ENCODE data around the gene LINC01488.
A peak's percentile ranks its signal among the peaks of the same experiment; 100 is the strongest.

Gene LINC01488

DNA sequence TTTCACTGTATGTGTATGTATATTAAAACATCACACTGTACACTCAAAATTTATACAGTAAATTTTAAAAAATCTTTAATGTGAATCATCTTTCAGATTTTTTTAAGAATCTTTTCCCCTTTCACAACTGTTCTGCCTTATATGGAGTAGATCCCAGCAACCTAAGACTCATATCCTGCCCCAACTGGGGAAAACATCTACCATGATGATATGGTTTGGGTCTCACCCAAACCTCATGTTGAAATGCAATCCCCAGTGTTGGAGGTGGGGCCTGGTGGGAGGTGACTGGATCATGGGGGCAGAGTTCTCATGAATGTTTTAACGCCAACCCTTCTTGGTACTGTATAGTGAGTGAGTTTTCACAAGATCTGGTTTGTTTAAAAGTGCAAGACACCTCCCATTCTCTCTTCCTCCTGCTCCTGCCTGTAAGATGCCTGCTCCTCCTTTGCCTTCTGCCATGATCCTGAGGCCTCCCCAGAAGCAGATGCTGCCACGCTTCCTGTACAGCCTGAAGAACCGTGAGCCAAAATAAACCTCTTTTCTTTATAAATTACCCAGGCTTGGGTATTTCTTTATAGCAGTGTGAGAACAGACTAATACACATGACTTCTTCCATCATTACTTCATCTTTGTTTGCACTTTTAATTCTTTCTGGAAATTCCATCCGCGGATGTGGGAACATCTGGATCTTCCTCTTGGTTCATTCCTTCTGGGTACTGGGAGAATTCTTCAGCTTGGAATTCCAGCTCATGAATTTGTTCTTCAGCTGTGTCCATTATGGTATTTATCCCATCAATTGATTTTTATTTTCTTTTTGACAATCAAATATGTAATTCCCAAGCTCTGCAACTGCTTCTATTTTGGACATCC is 36.9 kb downstream of the LINC01488 start:
- Histone ChIP-seq H3K27me3 (ENCODE audit: insufficient read depth, low read length) (no peaks in the 10 kb centered on the region), H3K9ac (ENCODE audit: low read depth, low read length) (no peak overlapping the region), H3K9me3 (ENCODE audit: insufficient read depth, low read depth, low read length) (peaks cover 4% of the 10 kb centered on the region; the same call in 1 of the 2 replicates), H3K27ac (ENCODE audit: low read depth, low read length) (no peak overlapping the region), H3K4me3 (ENCODE audit: low read length) (no peak overlapping the region), H3K4me1 (ENCODE audit: insufficient read depth, low read length) (peaks cover 23% of the 10 kb centered on the region), H3K36me3 (ENCODE audit: insufficient read depth, low read length) (no peaks in the 10 kb centered on the region)
- 73% methylated on average over 5 of the region's 5 CpGs for WGBS

DNA sequence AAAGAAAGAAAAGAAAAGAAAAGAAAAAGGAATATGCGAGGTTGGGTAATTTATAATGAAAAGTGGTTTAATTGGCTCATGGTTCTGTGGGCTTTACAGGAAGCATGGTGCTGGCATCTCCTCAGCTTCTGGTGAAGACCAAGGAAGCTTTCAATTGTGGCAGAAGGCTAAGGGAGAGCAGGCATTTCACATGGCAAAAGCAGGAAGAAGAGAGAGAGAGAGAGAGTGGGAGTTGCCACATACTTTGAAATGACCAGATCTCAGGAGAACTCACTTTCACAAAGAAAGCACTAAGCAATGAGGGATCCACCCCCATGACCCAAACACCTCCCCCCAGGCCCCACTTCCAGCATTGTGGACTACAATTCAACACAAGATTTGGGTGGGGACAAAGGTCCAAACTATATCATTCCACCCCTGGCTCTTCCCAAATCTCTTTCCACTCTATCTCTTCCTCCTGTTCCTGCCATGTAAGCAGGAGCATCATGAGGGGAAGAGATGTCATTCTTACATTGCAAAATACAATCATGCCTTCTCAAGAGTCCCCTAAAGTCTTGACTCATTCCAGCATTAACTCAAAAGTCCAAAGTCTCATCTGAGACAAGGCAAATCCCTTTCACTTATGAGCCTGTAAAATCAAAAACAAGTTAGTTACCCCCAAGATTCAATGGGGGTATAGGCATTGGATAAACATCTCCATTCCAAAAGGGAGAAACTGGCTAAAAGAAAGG is 38.9 kb downstream of the LINC01488 start:
- H3K4me3 ChIP-seq (ENCODE audit: low read length), result no peak overlapping the region
- H3K4me1 ChIP-seq (ENCODE audit: insufficient read depth, low read length), result peaks cover 34% of the 10 kb centered on the region
- 96% methylated on average over 1 of the region's 1 CpG for WGBS

DNA sequence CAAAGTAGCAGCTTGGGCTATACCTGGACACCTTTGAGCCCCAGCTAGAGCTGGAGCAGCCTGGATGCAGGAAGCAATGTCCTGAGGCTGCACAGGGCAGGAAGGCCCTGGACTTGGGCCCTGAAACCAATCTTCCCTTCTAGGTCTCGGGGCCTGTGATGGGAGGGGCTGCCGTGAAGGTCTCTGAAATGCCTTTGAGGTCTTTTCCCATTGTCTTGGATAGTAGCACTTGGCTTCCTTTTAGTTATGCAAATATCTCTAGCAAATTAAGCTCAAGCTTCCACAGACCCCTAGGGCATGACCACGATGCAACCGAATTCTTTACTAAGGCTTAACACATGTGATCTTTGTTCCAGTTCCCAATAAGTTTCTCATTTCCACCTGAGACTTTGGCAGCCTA is 40.0 kb downstream of the LINC01488 start:
- peak overlapping the region; percentile 57 for H3K9ac ChIP-seq (ENCODE audit: low read depth, low read length)
- WGBS, result under 1% methylated on average over 4 of the region's 4 CpGs
- no peaks in the 10 kb centered on the region for H3K27me3 ChIP-seq (ENCODE audit: insufficient read depth, low read length)
- H3K36me3 ChIP-seq (ENCODE audit: insufficient read depth, low read length), result no peaks in the 10 kb centered on the region
- H3K4me1 ChIP-seq (ENCODE audit: insufficient read depth, low read length), result peaks cover 34% of the 10 kb centered on the region
- H3K4me3 ChIP-seq (ENCODE audit: low read length), result peak overlapping the region; percentile 30; the same call in 1 of the 2 replicates
- H3K9me3 ChIP-seq (ENCODE audit: insufficient read depth, low read depth, low read length), result peaks cover 4% of the 10 kb centered on the region; the same call in 1 of the 2 replicates
- H3K27ac ChIP-seq (ENCODE audit: low read depth, low read length), result peak overlapping the region; percentile 85; the same call in 1 of the 2 replicates

More for the DNA sequence above, 38.9 kb downstream of the LINC01488 start:
- H3K27me3 ChIP-seq (ENCODE audit: insufficient read depth, low read length), result no peaks in the 10 kb centered on the region
- peak overlapping the region; percentile 85; the same call in 1 of the 2 replicates for H3K27ac ChIP-seq (ENCODE audit: low read depth, low read length)
- no peaks in the 10 kb centered on the region for H3K36me3 ChIP-seq (ENCODE audit: insufficient read depth, low read length)
- peaks cover 4% of the 10 kb centered on the region; the same call in 1 of the 2 replicates for H3K9me3 ChIP-seq (ENCODE audit: insufficient read depth, low read depth, low read length)
- no peak overlapping the region for H3K9ac ChIP-seq (ENCODE audit: low read depth, low read length)

GRCh38 chr11:69523453-69523852 is 42.0 kb downstream of the LINC01488 start:
- no peak overlapping the region for H3K4me3 ChIP-seq (ENCODE audit: low read length)
- H3K36me3 ChIP-seq (ENCODE audit: insufficient read depth, low read length), result no peaks in the 10 kb centered on the region
- no peaks in the 10 kb centered on the region for H3K27me3 ChIP-seq (ENCODE audit: insufficient read depth, low read length)
- H3K9me3 ChIP-seq (ENCODE audit: insufficient read depth, low read depth, low read length), result no peaks in the 10 kb centered on the region
- peaks cover 34% of the 10 kb centered on the region for H3K4me1 ChIP-seq (ENCODE audit: insufficient read depth, low read length)
- H3K9ac ChIP-seq (ENCODE audit: low read depth, low read length), result no peak overlapping the region
- no peak overlapping the region for H3K27ac ChIP-seq (ENCODE audit: low read depth, low read length)
- 94% methylated on average over 3 of the region's 3 CpGs for WGBS

- Histone ChIP-seq H3K4me3 (ENCODE audit: low read length) (no peak overlapping the region), H3K9ac (ENCODE audit: low read depth, low read length) (no peak overlapping the region), H3K4me1 (ENCODE audit: insufficient read depth, low read length) (peaks cover 34% of the 10 kb centered on the region), H3K36me3 (ENCODE audit: insufficient read depth, low read length) (no peaks in the 10 kb centered on the region), H3K9me3 (ENCODE audit: insufficient read depth, low read depth, low read length) (no peaks in the 10 kb centered on the region), H3K27me3 (ENCODE audit: insufficient read depth, low read length) (no peaks in the 10 kb centered on the region), H3K27ac (ENCODE audit: low read depth, low read length) (no peak overlapping the region)
- WGBS, result 70% methylated on average over 15 of the region's 15 CpGs
These were observed 42.9 kb downstream of the LINC01488 start for GRCh38 chr11:69524291-69524882.

- no peak overlapping the region for H3K27ac ChIP-seq (ENCODE audit: low read depth, low read length)
- no peak overlapping the region for H3K4me3 ChIP-seq (ENCODE audit: low read length)
- no peaks in the 10 kb centered on the region for H3K9me3 ChIP-seq (ENCODE audit: insufficient read depth, low read depth, low read length)
- WGBS, result 86% methylated on average over 15 of the region's 15 CpGs
- no peak overlapping the region for H3K9ac ChIP-seq (ENCODE audit: low read depth, low read length)
- H3K27me3 ChIP-seq (ENCODE audit: insufficient read depth, low read length), result no peaks in the 10 kb centered on the region
- no peaks in the 10 kb centered on the region for H3K36me3 ChIP-seq (ENCODE audit: insufficient read depth, low read length)
- peaks cover 34% of the 10 kb centered on the region for H3K4me1 ChIP-seq (ENCODE audit: insufficient read depth, low read length)
These were observed 43.5 kb downstream of the LINC01488 start for GRCh38 chr11:69524991-69525411.

DNA sequence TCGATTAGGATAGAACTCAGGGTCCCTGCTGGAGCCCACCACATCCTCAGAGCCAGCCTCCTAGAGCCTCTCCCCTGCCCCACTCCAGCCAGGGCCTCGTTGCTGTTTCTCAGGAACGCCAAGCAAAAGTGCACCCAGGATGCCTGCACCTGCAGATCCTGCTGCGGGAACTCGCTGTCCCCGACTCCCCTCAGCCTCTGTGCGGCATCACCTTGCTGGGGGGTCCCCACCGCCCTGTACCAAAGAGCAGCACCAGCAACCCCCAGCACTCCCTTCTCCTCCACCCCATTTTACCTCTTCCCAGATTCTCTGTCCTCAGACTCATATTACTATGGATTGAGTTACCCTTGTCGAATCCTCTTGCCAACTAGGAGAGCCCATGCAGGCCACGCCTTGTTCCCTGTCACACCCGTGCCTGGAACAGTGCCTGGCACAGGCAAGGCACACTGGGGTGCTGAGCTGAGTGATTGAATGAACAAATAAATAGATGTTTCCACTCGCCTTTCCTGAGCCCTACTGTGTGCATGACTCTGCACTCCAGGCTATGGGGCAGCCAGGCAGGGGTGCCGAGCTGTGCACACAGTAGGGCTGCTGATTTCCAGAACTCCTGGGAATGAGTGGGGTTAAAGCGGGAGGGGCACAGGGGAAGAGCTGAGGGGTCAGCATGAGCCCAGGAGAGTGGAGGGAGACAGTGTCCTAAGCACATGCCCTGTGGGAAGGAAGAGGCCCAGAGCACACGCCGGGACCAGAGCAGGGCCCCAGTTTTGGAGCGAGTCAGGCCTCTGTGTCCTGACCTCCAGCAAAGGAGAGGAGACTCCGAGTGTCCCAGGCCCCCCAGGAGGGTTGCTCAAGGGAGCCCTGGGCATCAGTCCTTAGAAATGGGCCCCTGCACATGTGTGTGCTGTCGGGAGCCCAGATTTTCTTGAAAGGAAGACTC is 44.3 kb downstream of the LINC01488 start:
- H3K27me3 ChIP-seq (ENCODE audit: insufficient read depth, low read length), result no peaks in the 10 kb centered on the region
- H3K27ac ChIP-seq (ENCODE audit: low read depth, low read length), result no peak overlapping the region
- 91% methylated on average over 19 of the region's 19 CpGs for WGBS
- H3K9me3 ChIP-seq (ENCODE audit: insufficient read depth, low read depth, low read length), result no peaks in the 10 kb centered on the region
- H3K36me3 ChIP-seq (ENCODE audit: insufficient read depth, low read length), result no peaks in the 10 kb centered on the region
- H3K4me3 ChIP-seq (ENCODE audit: low read length), result no peak overlapping the region
- H3K9ac ChIP-seq (ENCODE audit: low read depth, low read length), result no peak overlapping the region
- peaks cover 26% of the 10 kb centered on the region for H3K4me1 ChIP-seq (ENCODE audit: insufficient read depth, low read length)

DNA sequence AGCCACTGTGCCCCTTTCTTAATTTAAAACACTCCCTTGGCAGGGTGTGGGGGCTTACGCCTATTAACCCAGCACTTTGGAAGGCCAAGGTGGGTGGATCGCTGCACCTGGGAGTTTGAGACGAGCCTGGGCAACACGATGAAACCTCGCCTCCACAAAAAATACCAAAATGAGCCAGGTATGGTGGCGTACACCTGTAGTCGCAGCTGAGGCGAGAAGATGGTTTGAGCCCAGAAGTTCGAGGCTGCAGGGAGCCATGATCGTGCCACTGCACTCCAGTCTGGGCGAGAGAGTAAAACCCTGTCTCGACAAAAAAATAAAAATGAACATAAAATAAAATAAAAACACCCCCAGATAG is 45.0 kb downstream of the LINC01488 start:
- Histone ChIP-seq H3K4me3 (ENCODE audit: low read length) (no peak overlapping the region), H3K9me3 (ENCODE audit: insufficient read depth, low read depth, low read length) (no peaks in the 10 kb centered on the region), H3K27me3 (ENCODE audit: insufficient read depth, low read length) (peaks cover 4% of the 10 kb centered on the region; the same call in 1 of the 2 replicates), H3K36me3 (ENCODE audit: insufficient read depth, low read length) (no peaks in the 10 kb centered on the region), H3K27ac (ENCODE audit: low read depth, low read length) (no peak overlapping the region), H3K9ac (ENCODE audit: low read depth, low read length) (no peak overlapping the region), H3K4me1 (ENCODE audit: insufficient read depth, low read length) (peaks cover 20% of the 10 kb centered on the region)
- WGBS, result 98% methylated on average over 11 of the region's 12 CpGs

DNA sequence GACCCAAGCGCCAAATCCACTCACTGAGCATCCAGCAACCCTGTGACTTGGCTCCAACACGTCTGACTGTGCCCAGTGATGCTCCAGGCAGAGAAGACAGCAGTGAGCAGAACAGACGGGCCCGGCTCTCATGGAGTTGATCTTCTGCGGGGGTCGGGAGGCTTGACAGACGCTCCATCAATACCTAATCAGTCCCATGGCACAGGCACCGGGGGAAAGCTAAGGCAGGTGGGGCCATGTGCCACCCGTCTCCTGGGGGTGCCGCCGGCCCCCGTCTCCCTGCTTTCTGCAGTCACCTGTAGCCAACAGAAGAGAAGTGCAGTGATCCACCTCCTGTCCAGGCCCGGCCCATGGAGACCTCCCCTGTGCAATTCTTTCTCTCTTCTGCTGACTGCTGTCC is 47.5 kb downstream of the LINC01488 start:
- H3K9ac ChIP-seq (ENCODE audit: low read depth, low read length), result no peak overlapping the region
- H3K27me3 ChIP-seq (ENCODE audit: insufficient read depth, low read length), result peaks cover 4% of the 10 kb centered on the region; the same call in 1 of the 2 replicates
- no peak overlapping the region for H3K4me3 ChIP-seq (ENCODE audit: low read length)
- WGBS, result 95% methylated on average over 13 of the region's 13 CpGs
- H3K9me3 ChIP-seq (ENCODE audit: insufficient read depth, low read depth, low read length), result no peaks in the 10 kb centered on the region
- no peaks in the 10 kb centered on the region for H3K36me3 ChIP-seq (ENCODE audit: insufficient read depth, low read length)
- peaks cover 12% of the 10 kb centered on the region for H3K4me1 ChIP-seq (ENCODE audit: insufficient read depth, low read length)
- H3K27ac ChIP-seq (ENCODE audit: low read depth, low read length), result no peak overlapping the region

DNA sequence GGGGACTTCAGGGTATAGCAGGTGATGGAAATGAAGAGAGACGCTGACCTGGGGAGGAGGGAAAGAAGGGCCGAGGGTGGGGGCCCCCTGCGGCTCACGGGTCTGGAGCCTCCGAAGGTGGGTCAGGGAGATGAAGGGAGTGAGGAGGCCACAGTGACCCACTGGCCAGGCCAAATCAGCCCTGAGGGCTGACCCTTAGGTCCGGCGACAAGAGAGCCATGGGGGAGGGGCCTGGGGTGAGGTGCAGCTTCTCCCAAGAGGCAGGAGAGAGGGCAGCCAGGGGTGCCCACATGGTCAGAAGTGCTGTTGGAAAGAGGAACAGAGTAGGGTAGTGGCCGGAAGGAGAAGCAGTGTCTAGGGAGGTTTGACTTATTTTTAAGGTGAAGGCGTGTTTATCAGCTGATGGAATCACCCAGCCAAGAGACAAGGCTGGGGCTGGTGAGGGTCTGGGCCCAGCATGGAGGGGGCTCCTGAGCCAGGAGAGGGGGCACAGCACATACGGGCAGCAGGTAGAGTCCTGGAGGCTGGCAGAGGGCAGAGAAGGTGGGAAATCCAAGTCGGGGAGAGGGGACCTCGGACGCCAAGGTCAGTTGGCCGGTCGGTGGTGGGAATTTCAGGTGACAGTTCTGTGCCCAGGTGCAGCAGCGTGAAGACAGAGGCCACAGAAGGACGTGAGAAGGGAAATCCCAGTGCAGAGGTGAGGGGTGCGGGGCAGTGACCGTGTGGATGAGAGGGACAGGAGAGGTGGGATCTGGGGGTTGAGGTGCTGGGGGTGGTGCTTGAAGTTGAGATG is 49.0 kb downstream of the LINC01488 start:
- Histone ChIP-seq H3K9me3 (ENCODE audit: insufficient read depth, low read depth, low read length) (no peaks in the 10 kb centered on the region), H3K4me3 (ENCODE audit: low read length) (no peak overlapping the region), H3K27me3 (ENCODE audit: insufficient read depth, low read length) (peaks cover 4% of the 10 kb centered on the region; the same call in 1 of the 2 replicates), H3K4me1 (ENCODE audit: insufficient read depth, low read length) (0 out of 2 replicates have a peak, but pooled peaks cover 5% of the 10 kb centered on the region), H3K27ac (ENCODE audit: low read depth, low read length) (no peak overlapping the region), H3K36me3 (ENCODE audit: insufficient read depth, low read length) (no peaks in the 10 kb centered on the region), H3K9ac (ENCODE audit: low read depth, low read length) (no peak overlapping the region)
- WGBS, result 91% methylated on average over 19 of the region's 19 CpGs

Data from HUES64 (cell line).